Measurements from ENCODE around the gene NEK11. TPM values are rescaled to one million over a fixed set of nuclear protein-coding genes. Genes with fewer than 3 reads are reported as not detected.

NEK11 gene
- total RNA-seq, 2 donors from 2014 or later = 0.20 to 6.0 TPM

GRCh38 chr3:131140891-131141290 lies 114.2 kb downstream of the NEK11 start:
- no peaks in the 10 kb centered on the region for H3K9me3 ChIP-seq (ENCODE audit: control insufficient read depth, low read length)
- no peak overlapping the region for H3K9ac ChIP-seq (ENCODE audit: extremely low read depth, low read length, poor library complexity, severe bottlenecking)
- H3K36me3 ChIP-seq (ENCODE audit: control insufficient read depth, insufficient read depth, low read length) = no peaks in the 10 kb centered on the region
- no peaks in the 10 kb centered on the region for H3K27me3 ChIP-seq (ENCODE audit: control insufficient read depth, insufficient read depth, low read length, poor library complexity, severe bottlenecking)
- Mint-ChIP-seq H3K27me3 (ENCODE audit: insufficient read depth) (no peaks in the 10 kb centered on the region), H3K9me3 (no peaks in the 10 kb centered on the region), H3K36me3 (ENCODE audit: low read depth) (no peaks in the 10 kb centered on the region), H3K4me3 (no peak overlapping the region), H3K4me1 (peaks cover 3% of the 10 kb centered on the region), H3K27ac (no peak overlapping the region)
- no peaks in the 10 kb centered on the region for H3K4me1 ChIP-seq (ENCODE audit: control insufficient read depth, insufficient read depth, low read length)
- H3K27ac ChIP-seq (ENCODE audit: low read depth, low read length) = no peak overlapping the region
- WGBS, 2 experiments (ENCODE audit: insufficient coverage in 1 of 2, insufficient read length in 1 of 2) = no CpG with 5 or more reads among the region's 1 CpG
- no peak overlapping the region for H3K4me3 ChIP-seq (ENCODE audit: low read length)
- no peak for DNase-seq
- TF ChIP-seq CTCF (conservative IDR thresholded peaks at IDR 0.05) = no peak

GRCh38 chr3:131141770-131142169 lies 115.1 kb downstream of the NEK11 start:
- no peak overlapping the region for H3K27ac Mint-ChIP-seq
- Histone ChIP-seq H3K4me3 (ENCODE audit: low read length) (no peak overlapping the region), H3K27me3 (ENCODE audit: control insufficient read depth, insufficient read depth, low read length, poor library complexity, severe bottlenecking) (no peaks in the 10 kb centered on the region), H3K27ac (ENCODE audit: low read depth, low read length) (no peak overlapping the region), H3K36me3 (ENCODE audit: control insufficient read depth, insufficient read depth, low read length) (no peaks in the 10 kb centered on the region), H3K9ac (ENCODE audit: extremely low read depth, low read length, poor library complexity, severe bottlenecking) (no peak overlapping the region), H3K9me3 (ENCODE audit: control insufficient read depth, low read length) (no peaks in the 10 kb centered on the region), H3K4me1 (ENCODE audit: control insufficient read depth, insufficient read depth, low read length) (no peaks in the 10 kb centered on the region)
- H3K9me3 Mint-ChIP-seq = no peaks in the 10 kb centered on the region
- H3K27me3 Mint-ChIP-seq (ENCODE audit: insufficient read depth) = no peaks in the 10 kb centered on the region
- no peak for TF ChIP-seq CTCF (conservative IDR thresholded peaks at IDR 0.05)
- H3K4me1 Mint-ChIP-seq = peaks cover 3% of the 10 kb centered on the region
- H3K4me3 Mint-ChIP-seq = no peak overlapping the region
- WGBS, 2 experiments (ENCODE audit: insufficient coverage in 1 of 2, insufficient read length in 1 of 2) = 81 to 98% methylated on average over 2 of the region's 2 CpGs
- DNase-seq = no peak
- H3K36me3 Mint-ChIP-seq (ENCODE audit: low read depth) = no peaks in the 10 kb centered on the region

- Mint-ChIP-seq H3K9me3 (no peaks in the 10 kb centered on the region), H3K4me1 (peaks cover 3% of the 10 kb centered on the region), H3K27me3 (ENCODE audit: insufficient read depth) (no peaks in the 10 kb centered on the region), H3K4me3 (no peak overlapping the region), H3K36me3 (ENCODE audit: low read depth) (no peaks in the 10 kb centered on the region), H3K27ac (no peak overlapping the region)
- 83% methylated on average over 1 of the region's 1 CpG; no CpG with 5 or more reads in 1 of the 2 experiments for WGBS, 2 experiments (ENCODE audit: insufficient coverage in 1 of 2, insufficient read length in 1 of 2)
- peak; percentile 46 for TF ChIP-seq CTCF (conservative IDR thresholded peaks at IDR 0.05)
- Histone ChIP-seq H3K36me3 (ENCODE audit: control insufficient read depth, insufficient read depth, low read length) (no peaks in the 10 kb centered on the region), H3K4me3 (ENCODE audit: low read length) (no peak overlapping the region), H3K27me3 (ENCODE audit: control insufficient read depth, insufficient read depth, low read length, poor library complexity, severe bottlenecking) (no peaks in the 10 kb centered on the region), H3K27ac (ENCODE audit: low read depth, low read length) (no peak overlapping the region), H3K9me3 (ENCODE audit: control insufficient read depth, low read length) (no peaks in the 10 kb centered on the region), H3K4me1 (ENCODE audit: control insufficient read depth, insufficient read depth, low read length) (no peaks in the 10 kb centered on the region), H3K9ac (ENCODE audit: extremely low read depth, low read length, poor library complexity, severe bottlenecking) (no peak overlapping the region)
- no peak for DNase-seq
Measured at GRCh38 chr3:131142580-131142979, 115.9 kb downstream of the NEK11 start.
